Endodermal cell (in vitro differentiated cells): ENCODE data around the gene JMJD1C. TPM values are rescaled to one million over a fixed set of nuclear protein-coding genes. Genes with fewer than 3 reads are reported as not detected.

Experiments
- DNase-seq: peaks from one replicate; pipeline ENCODE4 v3.0.0-alpha.2; 2017
- H3K27ac ChIP-seq: 2 replicates; pipeline ENCODE4 v1.5.1; 2013; ENCODE audit warnings: mild to moderate bottlenecking, low read depth, low read length, moderate library complexity
- H3K27me3 ChIP-seq: 2 replicates; pipeline ENCODE4 v1.6.1; 2013; ENCODE audit warnings: mild to moderate bottlenecking, low read length, moderate library complexity; ENCODE audit not compliant: insufficient read depth, control insufficient read depth, poor library complexity, severe bottlenecking
- H3K36me3 ChIP-seq: 2 replicates; pipeline ENCODE4 v1.7.0; 2013; ENCODE audit warnings: mild to moderate bottlenecking, low read length, moderate library complexity; ENCODE audit not compliant: control insufficient read depth, insufficient read depth
- H3K4me1 ChIP-seq: one replicate; pipeline ENCODE4 v1.7.0; 2013; ENCODE audit warnings: low read length; ENCODE audit not compliant: control insufficient read depth, insufficient read depth
- H3K4me3 ChIP-seq: 2 replicates; pipeline ENCODE4 v1.5.1; 2013; ENCODE audit warnings: mild to moderate bottlenecking, low read length, moderate library complexity
- H3K9ac ChIP-seq: 2 replicates; pipeline ENCODE4 v1.6.1; 2013; ENCODE audit warnings: mild to moderate bottlenecking, low read length, moderate library complexity; ENCODE audit not compliant: poor library complexity, severe bottlenecking; ENCODE audit errors: extremely low read depth
- H3K9me3 ChIP-seq: 2 replicates; pipeline ENCODE4 v1.6.1; 2013; ENCODE audit warnings: mild to moderate bottlenecking, low read length, moderate library complexity; ENCODE audit not compliant: control insufficient read depth
- H3K27ac Mint-ChIP-seq: 2 replicates; pipeline ENCODE4 v1.8.0; 2020; ENCODE audit warnings: mixed read lengths
- H3K27me3 Mint-ChIP-seq: 2 replicates; pipeline ENCODE4 v1.8.0; 2021; ENCODE audit warnings: mild to moderate bottlenecking, mixed read lengths; ENCODE audit not compliant: insufficient read depth
- H3K36me3 Mint-ChIP-seq: 2 replicates; pipeline ENCODE4 v1.8.0; 2020; ENCODE audit warnings: low read depth, mixed read lengths
- H3K4me1 Mint-ChIP-seq: 2 replicates; pipeline ENCODE4 v1.8.0; 2020; ENCODE audit warnings: mixed read lengths
- H3K4me3 Mint-ChIP-seq: 2 replicates; pipeline ENCODE4 v1.8.0; 2020; ENCODE audit warnings: mild to moderate bottlenecking, moderate library complexity, mixed read lengths
- H3K9me3 Mint-ChIP-seq: 2 replicates; pipeline ENCODE4 v1.8.0; 2020; ENCODE audit warnings: mild to moderate bottlenecking, mixed read lengths
- CTCF ChIP-seq: fragments of 200-600 bp; sonication (generic); conservative IDR thresholded peaks from 2 replicates; pipeline ENCODE4 v1.5.0; 2021; ENCODE audit warnings: antibody characterized with exemption, mild to moderate bottlenecking
- WGBS, 2 experiments: methylation state at CpG; one replicate each; pipeline versions ENCODE4 v1.1.5 to v1.1.7; 2013; ENCODE audit warnings: missing lambda C conversion rate in 2 of 2, mixed read lengths in 1 of 2; ENCODE audit not compliant: insufficient coverage in 1 of 2, insufficient read length in 1 of 2; 5-methylcytosine and 5-hydroxymethylcytosine counted together
- total RNA-seq, 2 donors: library from RNA; stranded (reverse); fragmentation: NEBNext Ultra II Directional in 1 of 2; extraction: Animal tissue kit (Norgen Biotek cat#: 25700) in 1 of 2; gene quantifications; 2 replicates in 1 of 2; 3 replicates in 1 of 2; pipeline ENCODE4 v1.2.1, GENCODE V29; 2021

Gene JMJD1C
- total RNA-seq, 2 donors from 2014 or later = 91.3 to 114 TPM

GRCh38 chr10:63241841-63242281, 223.9 kb downstream of the JMJD1C start:
- Histone ChIP-seq H3K9ac (no peak overlapping the region), H3K27me3 (no peaks in the 10 kb centered on the region), H3K4me1 (no peaks in the 10 kb centered on the region), H3K4me3 (no peak overlapping the region), H3K36me3 (peaks cover 15% of the 10 kb centered on the region), H3K27ac (no peak overlapping the region), H3K9me3 (peaks cover 9% of the 10 kb centered on the region)
- no peak for DNase-seq
- peaks cover 15% of the 10 kb centered on the region for H3K4me1 Mint-ChIP-seq
- peaks cover 11% of the 10 kb centered on the region for H3K9me3 Mint-ChIP-seq
- H3K36me3 Mint-ChIP-seq = peaks cover 25% of the 10 kb centered on the region
- no peak overlapping the region for H3K4me3 Mint-ChIP-seq
- TF ChIP-seq CTCF = no peak
- no peak overlapping the region for H3K27ac Mint-ChIP-seq
- no peaks in the 10 kb centered on the region for H3K27me3 Mint-ChIP-seq
- WGBS, 2 experiments = 91 to 93% methylated on average over 2 of the region's 2 CpGs

GRCh38 chr10:63240807-63241206, 225.0 kb downstream of the JMJD1C start:
- H3K9ac ChIP-seq = no peak overlapping the region
- Mint-ChIP-seq H3K27ac (no peak overlapping the region), H3K4me3 (no peak overlapping the region), H3K4me1 (peaks cover 15% of the 10 kb centered on the region), H3K27me3 (no peaks in the 10 kb centered on the region), H3K9me3 (peaks cover 5% of the 10 kb centered on the region), H3K36me3 (peaks cover 18% of the 10 kb centered on the region)
- H3K27me3 ChIP-seq = no peaks in the 10 kb centered on the region
- no peak for DNase-seq
- no peaks in the 10 kb centered on the region for H3K4me1 ChIP-seq
- H3K27ac ChIP-seq = no peak overlapping the region
- peaks cover 3% of the 10 kb centered on the region for H3K9me3 ChIP-seq
- H3K36me3 ChIP-seq = peaks cover 10% of the 10 kb centered on the region
- no peak overlapping the region for H3K4me3 ChIP-seq
- TF ChIP-seq CTCF = no peak
- WGBS, 2 experiments = 80 to 94% methylated on average over 1 to 5 of the region's 6 CpGs

- H3K4me1 Mint-ChIP-seq = peaks cover 5% of the 10 kb centered on the region
- no CpG with 5 or more reads among the region's 1 CpG for WGBS, 2 experiments
- H3K9ac ChIP-seq = no peak overlapping the region
- no peaks in the 10 kb centered on the region for H3K9me3 Mint-ChIP-seq
- no peak overlapping the region for H3K4me3 ChIP-seq
- TF ChIP-seq CTCF = no peak
- H3K9me3 ChIP-seq = no peaks in the 10 kb centered on the region
- no peaks in the 10 kb centered on the region for H3K27me3 Mint-ChIP-seq
- no peak for DNase-seq
- H3K27ac ChIP-seq = no peak overlapping the region
- no peaks in the 10 kb centered on the region for H3K4me1 ChIP-seq
- peaks cover 7% of the 10 kb centered on the region for H3K36me3 Mint-ChIP-seq
- no peak overlapping the region for H3K4me3 Mint-ChIP-seq
- no peak overlapping the region for H3K27ac Mint-ChIP-seq
- no peaks in the 10 kb centered on the region for H3K27me3 ChIP-seq
- peaks cover 17% of the 10 kb centered on the region for H3K36me3 ChIP-seq
These were observed 227.3 kb downstream of the JMJD1C start for GRCh38 chr10:63238501-63238900.
